Activated naive CD4-positive, alpha-beta T cell (primary cell): ENCODE data around the gene ABTB2.
A peak's percentile ranks its signal among the peaks of the same experiment; 100 is the strongest.
"Not testable (repeated sequence)": the region's sequence is repeated elsewhere in the genome, so short reads cannot be mapped to it uniquely, and the experiment has no call there.

Experiments
- DNase-seq, 4 experiments: peaks; one replicate each; lab custom pipeline; 2025; lab: John Stamatoyannopoulos, UW

ABTB2 gene

DNA sequence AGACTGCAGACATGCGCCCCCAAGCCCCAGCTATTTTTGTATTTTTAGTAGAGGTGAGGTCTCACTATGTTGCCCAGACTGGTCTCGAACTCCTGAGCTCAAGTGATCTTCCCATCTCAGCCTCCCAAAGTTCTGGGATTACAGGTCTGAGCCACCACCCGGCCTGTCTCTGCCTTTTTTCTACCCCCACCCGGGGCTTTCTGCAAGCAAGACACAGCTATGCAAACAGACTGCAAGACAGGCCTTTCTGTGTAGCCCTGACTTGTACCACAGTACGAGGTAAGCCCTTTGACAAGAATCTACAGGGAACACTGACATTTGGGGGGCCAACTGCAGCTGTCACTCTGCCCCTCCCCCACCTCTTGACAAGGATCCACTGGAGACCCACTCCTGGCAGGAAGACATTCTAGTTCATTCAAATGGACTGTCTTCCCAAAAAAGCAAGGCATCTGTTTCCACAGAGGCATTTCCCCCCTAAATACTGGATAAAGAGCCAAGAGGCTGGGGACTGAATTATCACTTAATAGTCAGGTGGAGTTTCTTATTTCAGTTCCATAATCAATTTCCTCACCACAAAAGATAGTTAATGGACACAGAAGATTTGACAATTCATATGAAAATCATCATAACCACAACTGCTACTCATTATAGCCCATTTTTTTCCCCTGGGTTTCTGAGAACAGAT lies 118.2 kb downstream of the ABTB2 start:
- DNase-seq, result no peak

GRCh38 chr11:34238966-34239365 lies 118.8 kb downstream of the ABTB2 start:
- DNase-seq, result no peak

DNA sequence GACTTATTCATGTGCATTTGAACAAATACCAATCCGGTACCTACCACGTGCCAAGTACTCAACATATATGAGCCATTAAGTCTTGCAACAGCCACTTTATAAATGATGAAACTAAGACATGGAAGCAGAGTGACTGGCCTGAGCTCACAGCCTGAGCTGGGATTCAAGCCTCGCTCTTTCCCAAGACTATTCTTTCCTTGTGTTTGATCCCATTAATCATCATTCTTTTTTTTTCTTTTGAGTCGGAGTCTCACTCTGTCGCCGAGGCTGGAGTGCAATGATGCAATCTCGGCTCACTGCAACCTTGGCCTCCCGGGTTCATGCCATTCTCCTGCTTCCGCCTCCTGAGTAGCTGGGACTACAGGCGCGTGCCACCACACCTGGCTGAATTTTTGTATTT lies 119.3 kb downstream of the ABTB2 start:
- DNase-seq, result no peak

DNA sequence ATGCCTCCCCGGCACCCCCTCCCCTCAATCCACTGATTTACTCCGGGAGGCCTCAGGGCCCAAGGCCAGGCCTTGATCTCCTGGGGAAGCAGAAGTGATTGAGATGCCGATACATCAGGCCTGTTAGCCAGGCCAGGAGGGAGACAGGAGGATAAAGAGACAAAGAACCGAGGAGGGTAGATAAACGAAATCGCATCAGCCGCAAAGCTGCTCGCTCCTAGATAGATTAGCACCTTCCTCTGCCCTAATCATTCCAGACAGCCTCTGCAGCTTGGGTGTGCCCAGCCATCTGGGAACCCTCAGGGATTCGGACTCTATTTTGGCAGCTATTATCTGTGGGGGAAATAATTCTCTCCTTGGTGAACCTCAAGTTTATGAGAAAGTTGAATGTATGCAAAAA lies 121.2 kb downstream of the ABTB2 start:
- no peak for DNase-seq

GRCh38 chr11:34235591-34236071 lies 122.2 kb downstream of the ABTB2 start:
- DNase-seq, result no peak

DNA sequence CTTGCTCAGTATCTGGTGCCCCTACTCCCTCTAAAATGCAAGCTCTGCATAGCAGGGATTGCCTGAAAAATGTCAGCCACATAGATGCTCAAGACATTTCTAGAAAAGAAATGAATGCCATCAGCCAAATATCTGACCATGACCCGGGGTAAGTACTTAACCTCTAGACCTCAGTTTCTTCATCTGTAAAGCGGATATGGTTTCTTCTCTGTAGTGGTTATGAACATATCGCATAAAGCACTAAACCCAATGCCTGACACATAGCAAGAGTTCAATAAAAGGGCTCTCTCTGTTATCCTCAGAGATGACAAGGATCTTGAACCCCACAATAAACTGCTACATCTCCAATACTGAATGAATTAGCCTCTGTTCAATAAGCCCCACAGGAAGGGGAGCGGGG lies 122.6 kb downstream of the ABTB2 start:
- DNase-seq, result no peak

- peak; percentile 12 to 58 (median 30) for DNase-seq
Measured at GRCh38 chr11:34234086-34234740, 123.6 kb downstream of the ABTB2 start.

DNA sequence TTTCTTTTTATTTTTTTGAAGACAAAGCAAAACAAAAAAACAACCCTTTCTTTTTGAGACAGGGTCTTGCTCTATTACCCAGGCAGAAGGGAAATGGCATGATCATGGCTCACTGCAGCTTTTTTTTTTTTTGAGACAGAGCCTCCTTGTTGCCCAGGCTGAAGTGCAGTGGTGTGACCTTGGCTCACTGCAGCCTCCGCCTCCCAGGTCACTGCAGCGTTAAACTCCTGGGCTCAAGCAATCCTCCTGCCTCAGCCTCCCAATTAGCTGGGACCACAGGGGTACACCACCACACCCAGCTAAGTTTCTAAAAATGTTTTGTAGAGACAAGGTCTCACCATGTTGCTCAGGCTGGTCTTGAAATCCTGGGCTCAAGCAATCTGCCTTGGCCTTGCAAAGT lies 124.6 kb downstream of the ABTB2 start:
- no peak for DNase-seq

- no peak for DNase-seq
Measured at GRCh38 chr11:34232807-34233206, 125.0 kb downstream of the ABTB2 start.

DNA sequence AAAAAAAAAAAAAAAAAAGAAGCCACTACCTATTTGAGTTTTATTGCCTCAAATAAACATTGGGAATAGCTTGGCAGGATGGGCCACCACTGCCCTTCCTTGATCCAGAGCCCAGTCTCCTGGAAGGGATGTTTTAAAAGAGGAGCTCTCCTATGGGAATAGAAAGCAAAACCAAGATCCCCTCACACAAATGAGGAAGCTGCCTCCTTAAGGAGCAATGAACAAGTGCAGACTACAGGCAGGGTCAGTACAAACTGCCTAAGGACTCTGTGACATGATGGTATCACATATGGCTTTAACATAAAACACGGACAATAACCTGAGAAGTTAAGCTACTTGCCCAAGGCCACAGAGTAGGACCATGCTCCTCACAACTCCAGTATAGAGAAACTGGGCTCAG lies 131.6 kb downstream of the ABTB2 start:
- no peak for DNase-seq

- no peak for DNase-seq
Measured at GRCh38 chr11:34225091-34225490, 132.7 kb downstream of the ABTB2 start.

- no peak for DNase-seq
Measured at GRCh38 chr11:34224434-34224966, 133.3 kb downstream of the ABTB2 start.

- DNase-seq, result no peak
Measured at GRCh38 chr11:34223907-34224306, 133.9 kb downstream of the ABTB2 start.

GRCh38 chr11:34223021-34223813 lies 134.6 kb downstream of the ABTB2 start:
- DNase-seq, result no peak

DNA sequence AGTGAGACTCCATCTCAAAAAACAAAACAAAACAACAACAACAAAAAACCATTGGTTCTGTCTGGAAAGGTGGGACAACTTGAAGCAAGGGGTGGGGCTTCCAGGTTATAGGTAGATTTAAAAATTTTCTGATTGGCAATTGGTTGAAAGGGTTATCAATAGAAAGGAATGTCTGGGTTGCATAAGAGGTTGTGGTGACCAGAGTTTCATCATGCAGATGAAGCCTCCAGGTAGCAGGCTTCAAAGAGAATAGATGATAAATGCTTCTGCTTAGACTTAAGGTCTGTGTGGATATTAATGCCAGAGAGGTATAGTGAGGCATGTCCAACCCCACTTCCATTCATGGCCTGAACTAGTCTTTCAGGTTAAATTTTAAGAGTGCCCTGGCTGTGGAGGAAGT lies 135.8 kb downstream of the ABTB2 start:
- no peak for DNase-seq

- no peak for DNase-seq
Measured at GRCh38 chr11:34219941-34220370, 137.9 kb downstream of the ABTB2 start.

- DNase-seq, result no peak
Measured at GRCh38 chr11:34219279-34219678, 138.5 kb downstream of the ABTB2 start.

DNA sequence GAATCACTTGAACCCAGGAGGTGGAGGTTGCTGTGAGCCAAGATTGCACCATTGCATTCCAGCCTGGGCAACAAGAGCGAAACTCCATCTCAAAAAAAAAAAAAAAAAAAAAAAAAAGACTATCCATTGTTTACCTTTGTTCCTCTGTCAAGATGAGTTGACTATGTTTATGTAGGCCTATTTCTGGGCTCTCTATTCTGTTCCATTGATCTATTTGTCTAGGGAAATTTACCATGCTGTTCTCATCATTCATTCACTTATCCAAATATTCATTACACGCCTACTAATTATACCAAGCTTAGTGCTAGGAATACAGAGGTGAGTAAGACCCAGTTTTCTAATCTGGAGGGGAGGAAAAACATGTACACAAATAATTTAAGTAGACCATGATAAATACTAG lies 139.1 kb downstream of the ABTB2 start:
- not testable (repeated sequence) for DNase-seq

- no peak for DNase-seq
Measured at GRCh38 chr11:34218067-34218466, 139.7 kb downstream of the ABTB2 start.

GRCh38 chr11:34216706-34217105 lies 141.1 kb downstream of the ABTB2 start:
- DNase-seq, result no peak

DNA sequence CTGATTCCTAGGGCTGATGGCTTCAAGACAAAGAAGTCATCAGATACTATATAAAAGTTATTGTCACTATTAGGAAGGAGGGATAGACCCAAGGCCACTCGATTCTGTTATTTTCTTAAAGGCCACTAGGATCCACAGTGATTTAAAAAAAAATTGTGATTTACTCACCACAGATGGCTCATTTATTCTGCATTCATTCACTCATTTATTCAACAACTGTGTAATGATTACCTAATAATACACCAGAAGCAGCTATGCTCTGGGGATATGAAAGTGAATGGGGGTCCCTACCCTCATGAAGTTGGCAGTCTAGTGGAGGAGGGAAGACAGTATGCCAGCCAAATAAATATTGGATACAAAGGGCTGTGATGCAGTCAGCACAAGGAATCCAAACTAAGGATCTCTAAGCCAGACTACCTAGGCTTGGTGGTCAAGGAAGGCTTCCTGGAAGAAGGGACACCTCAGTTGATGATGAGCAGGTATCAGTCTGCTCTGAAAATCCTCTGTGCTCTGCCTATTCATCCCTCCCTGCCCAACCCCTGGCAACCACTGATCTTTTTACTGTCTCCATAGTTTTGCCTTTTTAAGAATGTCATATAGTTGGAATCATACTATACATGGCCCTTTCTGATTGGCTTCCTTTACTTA lies 141.9 kb downstream of the ABTB2 start:
- no peak for DNase-seq
